SK-N-SH (cell line): ENCODE results near the gene OSBPL6. TPM values are rescaled to one million over a fixed set of nuclear protein-coding genes. Genes with fewer than 3 reads are reported as not detected.

Experiments
- CTCF ChIA-PET: fragments of 300-600, 350-600 bp; formaldehyde crosslinking; extraction: SDS; loops from one replicate; lab custom pipeline; 2021; lab: Yijun Ruan, JAX
- POLR2A ChIA-PET: fragments of 350-600 bp; sonication (Branson Sonifier 250); formaldehyde crosslinking; extraction: SDS; loops from one replicate; lab custom pipeline; 2020; ENCODE audit warnings: antibody characterized with exemption, inconsistent platforms; lab: Yijun Ruan, JAX
- DNase-seq: peaks from one replicate; pipeline ENCODE4 v3.0.0; 2012
- H2AFZ ChIP-seq: fragments of 200-600 bp; sonication (generic); 2 replicates; pipeline ENCODE4 v1.8.1; 2016; ENCODE audit warnings: antibody characterized with exemption, mild to moderate bottlenecking, low read depth
- H3F3A ChIP-seq: fragments of 200-600 bp; sonication (generic); replicated peaks from 2 replicates; pipeline ENCODE3; 2016; ENCODE audit warnings: antibody characterized with exemption, mild to moderate bottlenecking; ENCODE audit not compliant: insufficient read depth
- H3K27ac ChIP-seq, 2 experiments: fragments of 200-500 bp in 1 of 2; fragments of 200-600 bp in 1 of 2; sonication (Bioruptor generic) in 1 of 2; sonication (generic), shearing (Covaris generic) in 1 of 2; 2 replicates each; pipeline versions ENCODE4 v1.5.1 to v1.6.1; 2014 to 2016; ENCODE audit warnings: low read depth in 2 of 2, inconsistent platforms in 1 of 2, low read length in 1 of 2, mild to moderate bottlenecking in 1 of 2, mixed read lengths in 1 of 2
- H3K27me3 ChIP-seq: fragments of 200-600 bp; sonication (generic), shearing (Covaris generic); 2 replicates; pipeline ENCODE4 v1.6.1; 2016; ENCODE audit warnings: mixed run types; ENCODE audit not compliant: insufficient read depth
- H3K36me3 ChIP-seq, 2 experiments: fragments of 200-500 bp in 1 of 2; fragments of 200-600 bp in 1 of 2; sonication (Bioruptor generic) in 1 of 2; sonication (generic) in 1 of 2; replicated peaks in 1 of 2; 2 replicates each; pipeline versions ENCODE3 to v1.5.1; 2014 to 2016; ENCODE audit warnings: low read length in 1 of 2, mild to moderate bottlenecking in 1 of 2; ENCODE audit not compliant: insufficient read depth in 2 of 2, control insufficient read depth in 1 of 2
- H3K4me1 ChIP-seq, 2 experiments: fragments of 200-500 bp in 1 of 2; fragments of 200-600 bp in 1 of 2; sonication (Bioruptor generic) in 1 of 2; sonication (generic), shearing (Covaris generic) in 1 of 2; 2 replicates each; pipeline versions ENCODE4 v1.5.1 to v1.6.1; 2014 to 2016; ENCODE audit warnings: low read depth in 1 of 2, low read length in 1 of 2, mixed run types in 1 of 2; ENCODE audit not compliant: insufficient read depth in 2 of 2, control insufficient read depth in 1 of 2
- H3K4me2 ChIP-seq: fragments of 200-600 bp; sonication (generic), shearing (Covaris generic); 2 replicates; pipeline ENCODE4 v1.6.1; 2017; ENCODE audit warnings: mixed run types
- H3K4me3 ChIP-seq, 2 experiments: fragments of 200-500 bp in 1 of 2; fragments of 200-600 bp in 1 of 2; sonication (Bioruptor generic) in 1 of 2; sonication (generic), shearing (Covaris generic) in 1 of 2; 2 replicates each; pipeline versions ENCODE4 v1.5.1 to v1.8.1; 2014 to 2016; ENCODE audit warnings: low read depth in 2 of 2, inconsistent platforms in 1 of 2, low read length in 1 of 2, mild to moderate bottlenecking in 1 of 2, mixed read lengths in 1 of 2, moderate library complexity in 1 of 2
- H3K79me2 ChIP-seq: fragments of 200-600 bp; sonication (generic); 2 replicates; pipeline ENCODE4 v1.8.1; 2017; ENCODE audit warnings: mild to moderate bottlenecking; ENCODE audit not compliant: insufficient read depth
- H3K9ac ChIP-seq: fragments of 200-600 bp; sonication (generic); 2 replicates; pipeline ENCODE4 v1.6.1; 2017; ENCODE audit warnings: mixed run types
- H3K9me2 ChIP-seq: fragments of 200-600 bp; sonication (generic); 2 replicates; pipeline ENCODE4 v1.6.1; 2017; ENCODE audit warnings: mixed run types
- H3K9me3 ChIP-seq: fragments of 200-600 bp; sonication (generic); 2 replicates; pipeline ENCODE4 v1.6.1; 2017; ENCODE audit warnings: mixed run types, mild to moderate bottlenecking, moderate library complexity
- H4K20me1 ChIP-seq: fragments of 200-600 bp; sonication (generic); 2 replicates; pipeline ENCODE4 v1.6.1; 2017; ENCODE audit warnings: mild to moderate bottlenecking, mixed run types; ENCODE audit not compliant: insufficient read depth
- NRF1 ChIP-seq: IDR thresholded peaks from 2 replicates; pipeline ENCODE4 v1.6.1; 2012; ENCODE audit warnings: low read depth, mild to moderate bottlenecking, low read length
- POLR2AphosphoS5 ChIP-seq: IDR thresholded peaks from 2 replicates; pipeline ENCODE4 v1.6.1; 2012; ENCODE audit warnings: low read depth, low read length
- RAD21 ChIP-seq: IDR thresholded peaks from 2 replicates; pipeline ENCODE4 v1.6.1; 2012; ENCODE audit warnings: mild to moderate bottlenecking, low read length
- RCOR1 ChIP-seq: fragments of 150-350 bp; IDR thresholded peaks from 2 replicates; pipeline ENCODE4 v1.6.1; 2017; ENCODE audit warnings: antibody characterized with exemption, low read length
- TAF1 ChIP-seq: IDR thresholded peaks from 2 replicates; pipeline ENCODE4 v1.6.1; 2012; ENCODE audit warnings: low read depth, mild to moderate bottlenecking, low read length, moderate library complexity, borderline replicate concordance
- WGBS: methylation state at CpG from one replicate; pipeline ENCODE4 v1.1.6; 2017; ENCODE audit warnings: low lambda C conversion rate; 5-methylcytosine and 5-hydroxymethylcytosine counted together
- polyA plus RNA-seq, 3 experiments: library from polyadenylated mRNA; depleted of rRNA; stranded (reverse); fragments of >200 nt; gene quantifications; 2 replicates each; pipeline ENCODE4 v1.2.3, GENCODE V29; 2012
- TF ChIP-seq, protein P1 (sequence below): IDR thresholded peaks from 2 replicates; pipeline ENCODE4 v1.6.1; 2012; ENCODE audit warnings: mild to moderate bottlenecking, low read depth, low read length, moderate library complexity
- TF ChIP-seq, protein P2 (sequence below): IDR thresholded peaks from 2 replicates; pipeline ENCODE4 v1.4.0; 2012; ENCODE audit warnings: low read depth, borderline replicate concordance

OSBPL6 gene
- polyA plus RNA-seq, 1 of the 3 experiments (the other 2 are of a cell fraction): 2.7 TPM

DNA sequence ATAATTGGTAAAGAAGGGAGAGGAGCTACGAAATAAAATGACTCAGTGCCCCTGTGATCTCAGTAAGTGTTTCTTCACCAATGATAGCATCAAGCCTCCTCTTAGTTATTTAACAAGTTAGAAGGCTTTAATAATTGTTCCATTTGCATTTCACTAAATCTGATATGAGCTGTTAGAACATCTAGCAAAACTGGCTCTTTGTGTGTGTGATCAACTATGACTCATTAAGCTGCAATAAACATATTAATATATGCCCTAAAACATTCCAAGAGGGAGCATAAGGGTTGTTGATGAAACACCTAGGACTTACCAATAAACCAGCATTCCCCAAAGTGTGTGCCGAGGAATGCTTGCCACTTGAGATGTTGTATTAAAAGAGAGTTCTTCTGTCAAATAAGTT lies 115.2 kb downstream of the OSBPL6 start:
- H3K9ac ChIP-seq: no peak overlapping the region
- no peaks in the 10 kb centered on the region for H3K9me2 ChIP-seq
- DNase-seq: no peak
- no peaks in the 10 kb centered on the region for H3K4me1 ChIP-seq
- H3K4me2 ChIP-seq: no peak overlapping the region
- no peaks in the 10 kb centered on the region for H3F3A ChIP-seq
- no peaks in the 10 kb centered on the region for H3K9me3 ChIP-seq
- H2AFZ ChIP-seq: no peak overlapping the region
- ChIA-PET CTCF (interaction anchor here (1.6 kb wide), 1 partner anchor 105 kb away, joined by 6 read pairs; no protein-coding TSS in a partner anchor), POLR2A (no interaction called here)
- no peak overlapping the region for H3K27ac ChIP-seq
- TF ChIP-seq RAD21: no peak
- TF ChIP-seq NRF1: no peak
- no peak for TF ChIP-seq POLR2AphosphoS5
- H3K4me3 ChIP-seq: no peak overlapping the region
- H3K27me3 ChIP-seq: no peaks in the 10 kb centered on the region
- H4K20me1 ChIP-seq: no peaks in the 10 kb centered on the region
- 68% methylated on average over 2 of the region's 2 CpGs for WGBS
- no peaks in the 10 kb centered on the region for H3K79me2 ChIP-seq
- H3K36me3 ChIP-seq: peaks cover 0 to 4% of the 10 kb centered on the region in 2 experiments

DNA sequence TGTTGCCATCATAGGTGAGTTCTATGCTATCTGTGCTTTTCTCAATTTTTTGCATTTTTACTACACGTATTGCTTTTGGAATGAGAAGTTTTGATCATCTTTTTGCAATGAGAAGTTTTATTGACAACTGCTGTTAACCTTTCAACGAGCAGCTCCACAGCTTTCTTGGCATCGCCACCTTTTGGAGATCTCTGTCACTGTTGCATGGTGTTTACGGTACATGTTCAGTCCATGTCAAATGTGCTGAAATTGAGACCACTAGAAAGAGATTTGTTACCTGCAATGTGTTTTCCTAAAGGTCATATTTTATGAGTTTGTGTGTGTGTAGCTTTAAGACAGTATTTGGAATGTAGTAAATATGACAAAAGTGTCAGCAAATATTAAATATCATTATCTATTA lies 120.8 kb downstream of the OSBPL6 start:
- H2AFZ ChIP-seq: no peak overlapping the region
- ChIA-PET POLR2A (no interaction called here), CTCF (interaction anchor here (0.6 to 2.9 kb wide), 6 partner anchors 9 to 269 kb away, joined by 3 to 14 read pairs (median 3); no protein-coding TSS in a partner anchor)
- H3K27ac ChIP-seq: no peak overlapping the region
- H3K4me2 ChIP-seq: no peak overlapping the region
- H3K27me3 ChIP-seq: no peaks in the 10 kb centered on the region
- WGBS: 87% methylated on average over 4 of the region's 4 CpGs
- H3K9me2 ChIP-seq: no peaks in the 10 kb centered on the region
- no peak for TF ChIP-seq RCOR1
- TF ChIP-seq, protein P1, sequence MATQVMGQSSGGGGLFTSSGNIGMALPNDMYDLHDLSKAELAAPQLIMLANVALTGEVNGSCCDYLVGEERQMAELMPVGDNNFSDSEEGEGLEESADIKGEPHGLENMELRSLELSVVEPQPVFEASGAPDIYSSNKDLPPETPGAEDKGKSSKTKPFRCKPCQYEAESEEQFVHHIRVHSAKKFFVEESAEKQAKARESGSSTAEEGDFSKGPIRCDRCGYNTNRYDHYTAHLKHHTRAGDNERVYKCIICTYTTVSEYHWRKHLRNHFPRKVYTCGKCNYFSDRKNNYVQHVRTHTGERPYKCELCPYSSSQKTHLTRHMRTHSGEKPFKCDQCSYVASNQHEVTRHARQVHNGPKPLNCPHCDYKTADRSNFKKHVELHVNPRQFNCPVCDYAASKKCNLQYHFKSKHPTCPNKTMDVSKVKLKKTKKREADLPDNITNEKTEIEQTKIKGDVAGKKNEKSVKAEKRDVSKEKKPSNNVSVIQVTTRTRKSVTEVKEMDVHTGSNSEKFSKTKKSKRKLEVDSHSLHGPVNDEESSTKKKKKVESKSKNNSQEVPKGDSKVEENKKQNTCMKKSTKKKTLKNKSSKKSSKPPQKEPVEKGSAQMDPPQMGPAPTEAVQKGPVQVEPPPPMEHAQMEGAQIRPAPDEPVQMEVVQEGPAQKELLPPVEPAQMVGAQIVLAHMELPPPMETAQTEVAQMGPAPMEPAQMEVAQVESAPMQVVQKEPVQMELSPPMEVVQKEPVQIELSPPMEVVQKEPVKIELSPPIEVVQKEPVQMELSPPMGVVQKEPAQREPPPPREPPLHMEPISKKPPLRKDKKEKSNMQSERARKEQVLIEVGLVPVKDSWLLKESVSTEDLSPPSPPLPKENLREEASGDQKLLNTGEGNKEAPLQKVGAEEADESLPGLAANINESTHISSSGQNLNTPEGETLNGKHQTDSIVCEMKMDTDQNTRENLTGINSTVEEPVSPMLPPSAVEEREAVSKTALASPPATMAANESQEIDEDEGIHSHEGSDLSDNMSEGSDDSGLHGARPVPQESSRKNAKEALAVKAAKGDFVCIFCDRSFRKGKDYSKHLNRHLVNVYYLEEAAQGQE: no peak
- TF ChIP-seq TAF1: no peak
- TF ChIP-seq, protein P2, sequence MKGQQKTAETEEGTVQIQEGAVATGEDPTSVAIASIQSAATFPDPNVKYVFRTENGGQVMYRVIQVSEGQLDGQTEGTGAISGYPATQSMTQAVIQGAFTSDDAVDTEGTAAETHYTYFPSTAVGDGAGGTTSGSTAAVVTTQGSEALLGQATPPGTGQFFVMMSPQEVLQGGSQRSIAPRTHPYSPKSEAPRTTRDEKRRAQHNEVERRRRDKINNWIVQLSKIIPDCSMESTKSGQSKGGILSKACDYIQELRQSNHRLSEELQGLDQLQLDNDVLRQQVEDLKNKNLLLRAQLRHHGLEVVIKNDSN: no peak
- no peaks in the 10 kb centered on the region for H3K79me2 ChIP-seq
- peaks cover 0 to 7% of the 10 kb centered on the region in 2 experiments; a peak in 2 of 4 replicates for H3K4me1 ChIP-seq
- no peak overlapping the region for H3K4me3 ChIP-seq
- no peak for DNase-seq
- H3F3A ChIP-seq: no peaks in the 10 kb centered on the region
- H3K36me3 ChIP-seq: no peaks in the 10 kb centered on the region
- no peaks in the 10 kb centered on the region for H4K20me1 ChIP-seq
- no peak overlapping the region for H3K9ac ChIP-seq
- H3K9me3 ChIP-seq: no peaks in the 10 kb centered on the region
